Measurements from ENCODE around the gene DSG1. TPM values are rescaled to one million over a fixed set of nuclear protein-coding genes. Genes with fewer than 3 reads are reported as not detected.

Gene DSG1
- total RNA-seq, 2 experiments from 2014 or later = not detected

- DNase-seq (no peak), ATAC-seq (no peak)
- Mint-ChIP-seq H3K4me1 (ENCODE audit: low read depth) (no peaks in the 10 kb centered on the region), H3K27me3 (ENCODE audit: low read depth) (no peaks in the 10 kb centered on the region), H3K36me3 (ENCODE audit: low read depth) (no peaks in the 10 kb centered on the region), H3K4me3 (no peak overlapping the region), H3K27ac (no peak overlapping the region), H3K9me3 (ENCODE audit: insufficient read depth) (peaks cover 8% of the 10 kb centered on the region)
- ChIA-PET CTCF (no interaction called here), POLR2A (interaction anchor here (0.6 kb wide), 1 partner anchor 36 kb away, joined by 3 read pairs; no protein-coding TSS in a partner anchor)
These were observed 38.1 kb downstream of the DSG1 start for GRCh38 chr18:31356025-31356424.

GRCh38 chr18:31364190-31364589 lies 46.2 kb downstream of the DSG1 start:
- no peaks in the 10 kb centered on the region for H3K4me1 Mint-ChIP-seq (ENCODE audit: low read depth)
- no peak for ATAC-seq
- H3K27ac Mint-ChIP-seq = no peak overlapping the region
- H3K27me3 Mint-ChIP-seq (ENCODE audit: low read depth) = no peaks in the 10 kb centered on the region
- DNase-seq = no peak
- ChIA-PET POLR2A (no interaction called here), CTCF (no interaction called here)
- no peak overlapping the region for H3K4me3 Mint-ChIP-seq
- no peaks in the 10 kb centered on the region for H3K9me3 Mint-ChIP-seq (ENCODE audit: insufficient read depth)
- H3K36me3 Mint-ChIP-seq (ENCODE audit: low read depth) = no peaks in the 10 kb centered on the region

- CTCF ChIA-PET = no interaction called here
- no peak overlapping the region for H3K4me3 Mint-ChIP-seq
- no peaks in the 10 kb centered on the region for H3K36me3 Mint-ChIP-seq (ENCODE audit: low read depth)
- POLR2A ChIA-PET = no interaction called here
- DNase-seq (no peak), ATAC-seq (no peak)
- no peaks in the 10 kb centered on the region for H3K9me3 Mint-ChIP-seq (ENCODE audit: insufficient read depth)
- H3K27me3 Mint-ChIP-seq (ENCODE audit: low read depth) = no peaks in the 10 kb centered on the region
- no peak overlapping the region for H3K27ac Mint-ChIP-seq
- H3K4me1 Mint-ChIP-seq (ENCODE audit: low read depth) = no peaks in the 10 kb centered on the region
These were observed 51.5 kb downstream of the DSG1 start for GRCh38 chr18:31369478-31369877.

GRCh38 chr18:31371989-31372388 lies 54.0 kb downstream of the DSG1 start:
- ATAC-seq (no peak), DNase-seq (no peak)
- CTCF ChIA-PET = no interaction called here
- no peak overlapping the region for H3K4me3 Mint-ChIP-seq
- no peak overlapping the region for H3K27ac Mint-ChIP-seq
- POLR2A ChIA-PET = no interaction called here
- H3K27me3 Mint-ChIP-seq (ENCODE audit: low read depth) = no peaks in the 10 kb centered on the region
- H3K36me3 Mint-ChIP-seq (ENCODE audit: low read depth) = no peaks in the 10 kb centered on the region
- H3K9me3 Mint-ChIP-seq (ENCODE audit: insufficient read depth) = no peaks in the 10 kb centered on the region
- H3K4me1 Mint-ChIP-seq (ENCODE audit: low read depth) = no peaks in the 10 kb centered on the region

- CTCF ChIA-PET = no interaction called here
- Mint-ChIP-seq H3K27ac (no peak overlapping the region), H3K9me3 (ENCODE audit: insufficient read depth) (no peaks in the 10 kb centered on the region), H3K4me3 (no peak overlapping the region), H3K27me3 (ENCODE audit: low read depth) (no peaks in the 10 kb centered on the region), H3K36me3 (ENCODE audit: low read depth) (no peaks in the 10 kb centered on the region), H3K4me1 (ENCODE audit: low read depth) (no peaks in the 10 kb centered on the region)
- DNase-seq = no peak
- ATAC-seq = no peak
- POLR2A ChIA-PET = no interaction called here
These were observed 55.7 kb downstream of the DSG1 start for GRCh38 chr18:31373641-31374040.

GRCh38 chr18:31376477-31376876 lies 58.5 kb downstream of the DSG1 start, which contains the start of gene DSG4:
Gene DSG4 (plus strand): TSS chr18:31376777. CDS start chr18:31376912, 135 bp downstream.
- H3K4me1 Mint-ChIP-seq (ENCODE audit: low read depth) = no peaks in the 10 kb centered on the region
- DNase-seq = no peak
- H3K4me3 Mint-ChIP-seq = no peak within 1 kb of the TSS
- H3K9me3 Mint-ChIP-seq (ENCODE audit: insufficient read depth) = no peaks in the 10 kb centered on the region
- ChIA-PET CTCF (no interaction called here), POLR2A (no interaction called here)
- ATAC-seq = no peak
- no peaks in the 10 kb centered on the region for H3K36me3 Mint-ChIP-seq (ENCODE audit: low read depth)
- no peak within 1 kb of the TSS for H3K27ac Mint-ChIP-seq
- H3K27me3 Mint-ChIP-seq (ENCODE audit: low read depth) = no peaks in the 10 kb centered on the region

- no peak overlapping the region for H3K27ac Mint-ChIP-seq
- ChIA-PET POLR2A (no interaction called here), CTCF (no interaction called here)
- no peaks in the 10 kb centered on the region for H3K36me3 Mint-ChIP-seq (ENCODE audit: low read depth)
- no peaks in the 10 kb centered on the region for H3K9me3 Mint-ChIP-seq (ENCODE audit: insufficient read depth)
- ATAC-seq (no peak), DNase-seq (no peak)
- H3K4me3 Mint-ChIP-seq = no peak overlapping the region
- H3K4me1 Mint-ChIP-seq (ENCODE audit: low read depth) = no peaks in the 10 kb centered on the region
- no peaks in the 10 kb centered on the region for H3K27me3 Mint-ChIP-seq (ENCODE audit: low read depth)
These were observed 63.0 kb downstream of the DSG1 start for GRCh38 chr18:31380912-31381311.

- CTCF ChIA-PET = no interaction called here
- Mint-ChIP-seq H3K27ac (no peak overlapping the region), H3K4me1 (ENCODE audit: low read depth) (no peaks in the 10 kb centered on the region), H3K4me3 (no peak overlapping the region), H3K27me3 (ENCODE audit: low read depth) (no peaks in the 10 kb centered on the region), H3K36me3 (ENCODE audit: low read depth) (no peaks in the 10 kb centered on the region), H3K9me3 (ENCODE audit: insufficient read depth) (no peaks in the 10 kb centered on the region)
- DNase-seq (no peak), ATAC-seq (no peak)
- POLR2A ChIA-PET = no interaction called here
These were observed 64.1 kb downstream of the DSG1 start for GRCh38 chr18:31382107-31382506.

- Mint-ChIP-seq H3K4me1 (ENCODE audit: low read depth) (no peaks in the 10 kb centered on the region), H3K9me3 (ENCODE audit: insufficient read depth) (no peaks in the 10 kb centered on the region), H3K27me3 (ENCODE audit: low read depth) (no peaks in the 10 kb centered on the region), H3K36me3 (ENCODE audit: low read depth) (no peaks in the 10 kb centered on the region), H3K4me3 (no peak overlapping the region), H3K27ac (no peak overlapping the region)
- CTCF ChIA-PET = interaction anchor here (0.6 kb wide), 1 partner anchor 43 kb away, joined by 3 read pairs; no protein-coding TSS in a partner anchor
- no peak for ATAC-seq
- no peak for DNase-seq
- POLR2A ChIA-PET = no interaction called here
These were observed 68.8 kb downstream of the DSG1 start for GRCh38 chr18:31386741-31387140.

- Mint-ChIP-seq H3K36me3 (ENCODE audit: low read depth) (no peaks in the 10 kb centered on the region), H3K4me3 (no peak overlapping the region), H3K27me3 (ENCODE audit: low read depth) (no peaks in the 10 kb centered on the region), H3K9me3 (ENCODE audit: insufficient read depth) (no peaks in the 10 kb centered on the region), H3K27ac (no peak overlapping the region), H3K4me1 (ENCODE audit: low read depth) (no peaks in the 10 kb centered on the region)
- ChIA-PET CTCF (no interaction called here), POLR2A (no interaction called here)
- no peak for ATAC-seq
- no peak for DNase-seq
These were observed 75.3 kb downstream of the DSG1 start for GRCh38 chr18:31393286-31393685.

- DNase-seq = no peak
- no peak for ATAC-seq
- H3K27me3 Mint-ChIP-seq (ENCODE audit: low read depth) = no peaks in the 10 kb centered on the region
- H3K4me3 Mint-ChIP-seq = no peak overlapping the region
- no peaks in the 10 kb centered on the region for H3K9me3 Mint-ChIP-seq (ENCODE audit: insufficient read depth)
- no peaks in the 10 kb centered on the region for H3K4me1 Mint-ChIP-seq (ENCODE audit: low read depth)
- no peak overlapping the region for H3K27ac Mint-ChIP-seq
- ChIA-PET CTCF (no interaction called here), POLR2A (no interaction called here)
- no peaks in the 10 kb centered on the region for H3K36me3 Mint-ChIP-seq (ENCODE audit: low read depth)
These were observed 79.0 kb downstream of the DSG1 start for GRCh38 chr18:31396796-31397612.

- POLR2A ChIA-PET = no interaction called here
- no peak overlapping the region for H3K27ac Mint-ChIP-seq
- no peaks in the 10 kb centered on the region for H3K27me3 Mint-ChIP-seq (ENCODE audit: low read depth)
- CTCF ChIA-PET = no interaction called here
- no peaks in the 10 kb centered on the region for H3K36me3 Mint-ChIP-seq (ENCODE audit: low read depth)
- H3K4me3 Mint-ChIP-seq = no peak overlapping the region
- DNase-seq (no peak), ATAC-seq (no peak)
- no peaks in the 10 kb centered on the region for H3K4me1 Mint-ChIP-seq (ENCODE audit: low read depth)
- no peaks in the 10 kb centered on the region for H3K9me3 Mint-ChIP-seq (ENCODE audit: insufficient read depth)
These were observed 80.2 kb downstream of the DSG1 start for GRCh38 chr18:31398191-31398590.

Measured in activated CD8-positive, alpha-beta T cell treated with anti-CD3 and anti-CD28 coated beads, Interleukin-2, amount 10 ng/mL, durations not matched to agents 7 days and 5 days (primary cell).